ENCODE data around the gene MLLT11. TPM values are rescaled to one million over a fixed set of nuclear protein-coding genes. Genes with fewer than 3 reads are reported as not detected.

The MLLT11 gene
- total RNA-seq, 3 donors from 2014 or later (not counting 1 experiment from before 2014, with no cell fraction given) = 11.2 to 18.6 (median 17.6) TPM

DNA sequence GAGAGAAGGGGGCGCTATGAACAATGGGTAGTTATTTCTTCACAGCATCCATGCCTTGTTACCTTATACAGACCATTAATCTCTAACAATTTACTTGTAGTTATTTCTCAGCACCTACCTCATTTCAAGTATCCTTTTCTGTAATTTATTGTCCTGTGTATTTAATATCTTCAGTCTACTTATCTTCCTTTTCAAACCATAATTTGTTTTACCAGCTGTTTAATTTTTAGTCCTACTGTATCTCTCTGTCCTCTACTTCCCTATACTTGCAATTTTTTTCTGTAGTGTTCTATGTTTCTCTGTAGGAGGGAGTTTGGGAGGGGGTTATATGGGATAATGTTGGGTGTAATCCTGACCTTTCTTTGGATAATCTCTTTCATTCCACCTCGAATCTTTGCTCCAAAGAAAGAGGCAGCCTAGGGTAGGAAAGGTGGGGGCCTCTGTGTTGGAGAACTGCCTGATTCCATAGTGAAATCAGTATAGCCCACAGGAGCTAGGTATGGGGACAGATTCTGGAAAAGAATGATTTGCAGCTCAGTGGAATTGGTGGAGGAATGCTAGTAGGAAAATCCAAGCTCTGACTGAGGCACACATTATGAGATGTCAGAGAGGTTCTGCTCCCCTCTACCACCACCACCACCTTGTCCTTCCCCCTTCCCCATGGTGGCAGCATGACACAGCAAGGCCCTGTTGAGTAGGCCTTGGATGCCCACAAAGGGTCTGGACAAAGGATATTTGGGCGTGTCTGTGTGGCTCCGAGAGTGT lies 642 bp downstream of the MLLT11 start:
- no peak for TF ChIP-seq CTCF (IDR thresholded peaks at IDR 0.05)
- DNase-seq (no peak), ATAC-seq (no peak)
- no peaks in the 10 kb centered on the region for H3K27me3 Mint-ChIP-seq (ENCODE audit: low read depth in 2 of 2)
- intact Hi-C loops (cut with micrococcal nuclease) = no loop called here
- H3K9me3 ChIP-seq (ENCODE audit: control insufficient read depth, insufficient read depth, low read length) = no peaks in the 10 kb centered on the region
- H3K27ac Mint-ChIP-seq = peak overlapping the region; percentile 98 to 99
- H3K27ac ChIP-seq (ENCODE audit: low read length) = peak overlapping the region; percentile 89
- H3K4me1 Mint-ChIP-seq = peaks cover 53 to 54% of the 10 kb centered on the region in 2 donors
- H3K4me1 ChIP-seq (ENCODE audit: control insufficient read depth, insufficient read depth, low read length) = peaks cover 28% of the 10 kb centered on the region
- H3K36me3 Mint-ChIP-seq = peaks cover 12% of the 10 kb centered on the region
- 90% methylated on average over 1 of the region's 4 CpGs for WGBS (ENCODE audit: insufficient coverage)
- no peaks in the 10 kb centered on the region for H3K9me3 Mint-ChIP-seq
- peak overlapping the region; percentile 95 for H3K4me3 ChIP-seq (ENCODE audit: low read length)
- peak overlapping the region; percentile 92 for H3K4me3 Mint-ChIP-seq
- H3K36me3 ChIP-seq (ENCODE audit: control insufficient read depth, insufficient read depth, low read length) = peaks cover 9% of the 10 kb centered on the region
- H3K27me3 ChIP-seq (ENCODE audit: control insufficient read depth, insufficient read depth, low read length) = no peaks in the 10 kb centered on the region

DNA sequence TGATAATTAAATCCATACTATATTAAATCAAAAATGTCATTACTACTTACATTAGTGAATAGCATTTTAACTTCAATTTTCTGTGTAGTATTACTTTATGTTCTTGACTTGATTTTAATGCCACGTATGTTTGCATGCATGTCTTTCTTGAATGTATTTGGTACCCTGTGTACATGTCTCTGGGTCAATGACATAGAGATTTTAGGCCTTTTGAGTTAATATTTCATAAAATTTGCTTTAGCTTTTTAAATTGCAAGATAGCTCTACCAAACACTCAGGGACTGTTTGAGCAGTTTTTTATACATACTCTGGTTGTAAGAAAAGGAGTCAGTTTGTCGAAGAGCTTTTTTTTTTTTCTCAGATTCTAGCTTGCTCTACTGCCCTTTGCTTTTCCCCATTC lies 1.5 kb downstream of the MLLT11 start:
- DNase-seq (no peak), ATAC-seq (no peak)
- Histone ChIP-seq H3K9me3 (ENCODE audit: control insufficient read depth, insufficient read depth, low read length) (no peaks in the 10 kb centered on the region), H3K27ac (ENCODE audit: low read length) (no peak overlapping the region), H3K36me3 (ENCODE audit: control insufficient read depth, insufficient read depth, low read length) (peaks cover 3% of the 10 kb centered on the region), H3K4me3 (ENCODE audit: low read length) (no peak overlapping the region), H3K27me3 (ENCODE audit: control insufficient read depth, insufficient read depth, low read length) (no peaks in the 10 kb centered on the region), H3K4me1 (ENCODE audit: control insufficient read depth, insufficient read depth, low read length) (peaks cover 19% of the 10 kb centered on the region)
- no peak for TF ChIP-seq CTCF (IDR thresholded peaks at IDR 0.05)
- Mint-ChIP-seq H3K27ac (no peak overlapping the region), H3K36me3 (peaks cover 10% of the 10 kb centered on the region), H3K27me3 (ENCODE audit: low read depth in 2 of 2) (no peaks in the 10 kb centered on the region), H3K4me1 (peaks cover 44 to 46% of the 10 kb centered on the region in 2 donors), H3K9me3 (no peaks in the 10 kb centered on the region), H3K4me3 (peak overlapping the region; percentile 37)
- 100% methylated on average over 2 of the region's 2 CpGs for WGBS (ENCODE audit: insufficient coverage)
- intact Hi-C loops (cut with micrococcal nuclease) = no loop called here

DNA sequence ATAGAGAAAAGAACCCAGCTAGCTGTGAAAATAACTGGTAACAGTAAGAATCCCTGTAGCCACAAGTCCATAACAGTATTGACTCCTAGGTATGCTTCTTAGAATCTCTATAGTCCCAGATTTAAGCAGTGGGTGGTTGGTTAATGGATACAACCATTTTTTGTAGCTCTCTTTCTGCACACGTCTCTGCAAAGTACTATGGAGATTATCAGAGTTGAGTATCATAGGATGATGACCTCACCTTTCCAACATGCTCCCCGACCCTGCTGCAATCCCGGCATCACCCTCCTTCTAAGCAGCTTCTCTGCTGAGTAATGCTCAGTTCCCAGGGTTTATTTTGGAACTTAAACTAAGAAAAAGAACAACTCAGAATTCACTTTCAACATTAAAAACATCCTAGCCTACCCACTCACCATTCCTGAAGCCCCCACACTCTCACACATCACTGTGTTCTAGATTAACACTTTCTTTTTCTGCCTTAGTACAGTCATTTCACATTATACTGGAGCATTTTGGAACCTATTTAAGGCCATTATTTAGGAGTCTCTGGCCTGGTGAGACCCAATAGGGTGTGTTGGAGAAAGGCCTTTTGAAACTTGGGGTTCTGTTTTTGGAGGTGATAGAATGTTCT lies 2.7 kb downstream of the MLLT11 start:
- H3K27me3 Mint-ChIP-seq (ENCODE audit: low read depth in 2 of 2) = no peaks in the 10 kb centered on the region
- no peak for TF ChIP-seq CTCF (IDR thresholded peaks at IDR 0.05)
- Histone ChIP-seq H3K9me3 (ENCODE audit: control insufficient read depth, insufficient read depth, low read length) (no peaks in the 10 kb centered on the region), H3K27me3 (ENCODE audit: control insufficient read depth, insufficient read depth, low read length) (no peaks in the 10 kb centered on the region), H3K36me3 (ENCODE audit: control insufficient read depth, insufficient read depth, low read length) (no peaks in the 10 kb centered on the region), H3K4me1 (ENCODE audit: control insufficient read depth, insufficient read depth, low read length) (peaks cover 10% of the 10 kb centered on the region), H3K4me3 (ENCODE audit: low read length) (no peak overlapping the region), H3K27ac (ENCODE audit: low read length) (no peak overlapping the region)
- H3K4me3 Mint-ChIP-seq = peak overlapping the region; percentile 25
- no peak for ATAC-seq
- H3K36me3 Mint-ChIP-seq = peaks cover 7% of the 10 kb centered on the region
- peaks cover 33 to 39% of the 10 kb centered on the region in 2 donors for H3K4me1 Mint-ChIP-seq
- intact Hi-C loops (cut with micrococcal nuclease) = no loop called here
- WGBS (ENCODE audit: insufficient coverage) = 93% methylated on average over 2 of the region's 3 CpGs
- DNase-seq = no peak
- H3K9me3 Mint-ChIP-seq = no peaks in the 10 kb centered on the region
- no peak overlapping the region for H3K27ac Mint-ChIP-seq
